Gastrocnemius medialis (tissue), 4 donors: ENCODE measurements around the gene RAMP2.

ENCODE experiments used
- POLR2A ChIP-seq, 2 donors: fragments of 450-650 bp; IDR thresholded peaks; one replicate each; pipeline ENCODE4 v1.6.1; 2017; ENCODE audit warnings: antibody characterized with exemption in 2 of 2, mild to moderate bottlenecking in 2 of 2, moderate library complexity in 2 of 2
- TF ChIP-seq, protein P1 (sequence below), 5 experiments: fragments of 450-650 bp in 3 of 5; fragments of 200-600 bp in 2 of 5; sonication (generic) in 2 of 5; IDR thresholded peaks in 4 of 5; conservative IDR thresholded peaks in 1 of 5; 1 replicate in 4 of 5; 2 replicates in 1 of 5; pipeline ENCODE4 v1.5.1; 2016 to 2019; ENCODE audit warnings: antibody characterized with exemption in 5 of 5, mild to moderate bottlenecking in 3 of 5, moderate library complexity in 3 of 5

GRCh38 chr17:42783791-42784138, 22.7 kb downstream of the RAMP2 start:
- TF ChIP-seq, protein P1, sequence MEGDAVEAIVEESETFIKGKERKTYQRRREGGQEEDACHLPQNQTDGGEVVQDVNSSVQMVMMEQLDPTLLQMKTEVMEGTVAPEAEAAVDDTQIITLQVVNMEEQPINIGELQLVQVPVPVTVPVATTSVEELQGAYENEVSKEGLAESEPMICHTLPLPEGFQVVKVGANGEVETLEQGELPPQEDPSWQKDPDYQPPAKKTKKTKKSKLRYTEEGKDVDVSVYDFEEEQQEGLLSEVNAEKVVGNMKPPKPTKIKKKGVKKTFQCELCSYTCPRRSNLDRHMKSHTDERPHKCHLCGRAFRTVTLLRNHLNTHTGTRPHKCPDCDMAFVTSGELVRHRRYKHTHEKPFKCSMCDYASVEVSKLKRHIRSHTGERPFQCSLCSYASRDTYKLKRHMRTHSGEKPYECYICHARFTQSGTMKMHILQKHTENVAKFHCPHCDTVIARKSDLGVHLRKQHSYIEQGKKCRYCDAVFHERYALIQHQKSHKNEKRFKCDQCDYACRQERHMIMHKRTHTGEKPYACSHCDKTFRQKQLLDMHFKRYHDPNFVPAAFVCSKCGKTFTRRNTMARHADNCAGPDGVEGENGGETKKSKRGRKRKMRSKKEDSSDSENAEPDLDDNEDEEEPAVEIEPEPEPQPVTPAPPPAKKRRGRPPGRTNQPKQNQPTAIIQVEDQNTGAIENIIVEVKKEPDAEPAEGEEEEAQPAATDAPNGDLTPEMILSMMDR (IDR thresholded peaks at IDR 0.05 in 4 of 5, conservative IDR thresholded peaks at IDR 0.05 in 1 of 5) = no peak
- no peak for TF ChIP-seq POLR2A (IDR thresholded peaks at IDR 0.05)
